Sigmoid colon (tissue), 4 donors: ENCODE results near the gene PSPN.

Source experiments
- CTCF ChIP-seq, 4 experiments: fragments of 450-650 bp in 3 of 4; fragments of 200-600 bp in 1 of 4; IDR thresholded peaks; one replicate each; pipeline ENCODE4 v1.5.1; 2016 to 2019; ENCODE audit warnings: antibody characterized with exemption in 4 of 4, mild to moderate bottlenecking in 3 of 4, moderate library complexity in 2 of 4
- POLR2A ChIP-seq, 2 donors: fragments of 450-650 bp; IDR thresholded peaks; one replicate each; pipeline ENCODE4 v1.6.1; 2016; ENCODE audit warnings: antibody characterized with exemption in 2 of 2, mild to moderate bottlenecking in 2 of 2, moderate library complexity in 2 of 2
- POLR2AphosphoS5 ChIP-seq, 4 donors: sonication (generic); formaldehyde crosslinking; IDR thresholded peaks; one replicate each; pipeline ENCODE4 v1.6.1; 2017; ENCODE audit warnings: antibody characterized with exemption in 4 of 4

- no peak for TF ChIP-seq POLR2A (IDR thresholded peaks at IDR 0.05)
- no peak for TF ChIP-seq CTCF (IDR thresholded peaks at IDR 0.05)
- no peak for TF ChIP-seq POLR2AphosphoS5 (IDR thresholded peaks at IDR 0.05)
Measured at GRCh38 chr19:6354098-6354674, 21.5 kb downstream of the PSPN start.
